K562 (cell line): ENCODE results near the gene PEX19. TPM values are rescaled to one million over a fixed set of nuclear protein-coding genes. Genes with fewer than 3 reads are reported as not detected.
A peak's percentile ranks its signal among the peaks of the same experiment; 100 is the strongest.

ENCODE experiments used
- ELF1 ChIP-seq: fragments of 200-800 bp; sonication (Bioruptor generic); IDR thresholded peaks from 2 replicates; pipeline ENCODE4 v1.6.1; 2016; ENCODE audit warnings: missing genetic modification characterization, missing compliant biosample characterization
- JUNB ChIP-seq: fragments of 450-650 bp; formaldehyde crosslinking; conservative IDR thresholded peaks from 2 replicates; pipeline ENCODE4 v1.4.0; 2020; ENCODE audit warnings: mild to moderate bottlenecking
- KDM1A ChIP-seq, 2 experiments: fragments of 450-650 bp; IDR thresholded peaks; 2 replicates each; pipeline ENCODE4 v1.6.1; 2016; ENCODE audit warnings: mild to moderate bottlenecking in 2 of 2
- MAFG ChIP-seq: fragments of 450-650 bp; conservative IDR thresholded peaks from 2 replicates; pipeline ENCODE4 v1.6.1; 2016; ENCODE audit warnings: missing genetic modification characterization, missing compliant biosample characterization
- RCOR1 ChIP-seq, 2 experiments: IDR thresholded peaks; 2 replicates each; pipeline ENCODE4 v1.6.1; 2012; ENCODE audit warnings: low read depth in 2 of 2, low read length in 2 of 2, borderline replicate concordance in 1 of 2, improper control_type of control experiment in 1 of 2
- RFX7 ChIP-seq: fragments of 250-450 bp; sonication (Bioruptor Pico); IDR thresholded peaks from 2 replicates; pipeline ENCODE4 v1.5.1; 2021; ENCODE audit warnings: mild to moderate bottlenecking
- SNRNP70 ChIP-seq: fragments of 200-400 bp; formaldehyde crosslinking; optimal IDR thresholded peaks from 2 replicates; pipeline ENCODE3; 2017; ENCODE audit warnings: low read depth, low read length
- TCF7 ChIP-seq: sonication (generic); IDR thresholded peaks from 2 replicates; pipeline ENCODE4 v1.6.1; 2016; ENCODE audit warnings: antibody characterized with exemption, borderline replicate concordance
- ZFX ChIP-seq: sonication (generic); formaldehyde crosslinking; IDR thresholded peaks from 2 replicates; pipeline ENCODE4 v1.8.0; 2022; ENCODE audit warnings: mild to moderate bottlenecking, missing genetic modification reagents, moderate library complexity
- ZNF444 ChIP-seq: fragments of 250-450 bp; sonication (Bioruptor Pico); IDR thresholded peaks from 2 replicates; pipeline ENCODE4 v1.4.0; 2020; ENCODE audit warnings: mild to moderate bottlenecking, moderate library complexity
- ZNF589 ChIP-seq: fragments of 200-800 bp; sonication (Bioruptor generic); IDR thresholded peaks from 2 replicates; pipeline ENCODE4 v1.6.1; 2016; ENCODE audit warnings: low read depth, missing genetic modification characterization, missing compliant biosample characterization
- polyA plus RNA-seq, 8 experiments: library from polyadenylated mRNA; depleted of rRNA in 4 of 8; stranded (reverse) in 5 of 8; unstranded in 3 of 8; fragments of >200 nt; fragmentation: Nextera tagmentation in 2 of 8; fragmentation: Illumina TruSeq in 1 of 8; extraction: Ambion mirVana in 2 of 8; extraction: Trizol in 1 of 8; gene quantifications; 2 replicates each; pipeline versions ENCODE4 v1.2.1 to v1.2.3, GENCODE V29; 2011 to 2014; ENCODE audit warnings: inconsistent platforms in 1 of 8, missing spikeins in 1 of 8
- total RNA-seq, 7 experiments: library from RNA; depleted of rRNA in 6 of 7; stranded (reverse); fragments of >200 nt in 6 of 7; fragmentation: Illumina TruSeq in 2 of 7; extraction: Trizol in 2 of 7; gene quantifications; 2 replicates each; pipeline versions ENCODE4 v1.2.1 to v1.2.3, GENCODE V29; 2011 to 2021; ENCODE audit warnings: low replicate concordance in 1 of 7
- TF ChIP-seq, protein P1 (sequence below), 3 experiments: fragments of 200-800 bp in 1 of 3; fragments of 250-450 bp in 1 of 3; fragments of 450-650 bp in 1 of 3; sonication (Bioruptor Pico) in 1 of 3; sonication (Bioruptor generic) in 1 of 3; formaldehyde crosslinking in 1 of 3; IDR thresholded peaks; 2 replicates each; pipeline versions ENCODE4 v1.6.1 to v1.8.0; 2016 to 2022; ENCODE audit warnings: mild to moderate bottlenecking in 2 of 3, missing genetic modification characterization in 2 of 3, missing compliant biosample characterization in 1 of 3, moderate library complexity in 1 of 3
- TF ChIP-seq, protein P2 (sequence below), 2 experiments: fragments of 450-650 bp in 1 of 2; sonication (generic) in 1 of 2; formaldehyde crosslinking in 1 of 2; IDR thresholded peaks in 1 of 2; conservative IDR thresholded peaks in 1 of 2; 2 replicates each; pipeline versions ENCODE4 v1.6.1 to v1.8.1; 2016 to 2023; ENCODE audit warnings: mild to moderate bottlenecking in 2 of 2, moderate library complexity in 2 of 2, inconsistent platforms in 1 of 2, missing genetic modification reagents in 1 of 2
- TF ChIP-seq, protein P3 (sequence below): fragments of 200-800 bp; sonication (Bioruptor generic); IDR thresholded peaks from 2 replicates; pipeline ENCODE4 v1.6.1; 2017; ENCODE audit warnings: missing genetic modification characterization, missing compliant biosample characterization
- TF ChIP-seq, protein P4 (sequence below): fragments of 450-650 bp; IDR thresholded peaks from 2 replicates; pipeline ENCODE4 v1.6.1; 2017; ENCODE audit warnings: antibody characterized with exemption, mild to moderate bottlenecking

PEX19 gene
- total and polyA plus RNA-seq, 9 of the 15 experiments (the other 6 are each of a cell fraction or from before 2014, with no cell fraction given), result 32.5 to 103 (median 59.8) TPM

DNA sequence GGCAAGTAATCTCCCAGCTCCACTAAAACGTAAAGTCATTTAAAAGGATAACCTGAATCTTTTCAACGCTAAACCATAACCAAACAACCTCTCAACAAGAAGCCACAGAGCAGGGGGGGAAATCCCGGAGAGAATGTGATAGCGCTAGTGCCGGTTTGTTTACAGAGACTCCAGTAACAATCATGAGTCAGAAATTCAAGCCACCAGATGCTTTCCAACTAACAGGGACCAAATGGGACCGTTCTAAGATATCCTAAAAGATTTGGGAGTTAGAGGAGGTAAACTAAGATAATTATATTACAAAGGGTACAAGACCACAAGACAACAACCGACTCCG is 23.4 kb downstream of the PEX19 start (continued):
- TF ChIP-seq, protein P1, sequence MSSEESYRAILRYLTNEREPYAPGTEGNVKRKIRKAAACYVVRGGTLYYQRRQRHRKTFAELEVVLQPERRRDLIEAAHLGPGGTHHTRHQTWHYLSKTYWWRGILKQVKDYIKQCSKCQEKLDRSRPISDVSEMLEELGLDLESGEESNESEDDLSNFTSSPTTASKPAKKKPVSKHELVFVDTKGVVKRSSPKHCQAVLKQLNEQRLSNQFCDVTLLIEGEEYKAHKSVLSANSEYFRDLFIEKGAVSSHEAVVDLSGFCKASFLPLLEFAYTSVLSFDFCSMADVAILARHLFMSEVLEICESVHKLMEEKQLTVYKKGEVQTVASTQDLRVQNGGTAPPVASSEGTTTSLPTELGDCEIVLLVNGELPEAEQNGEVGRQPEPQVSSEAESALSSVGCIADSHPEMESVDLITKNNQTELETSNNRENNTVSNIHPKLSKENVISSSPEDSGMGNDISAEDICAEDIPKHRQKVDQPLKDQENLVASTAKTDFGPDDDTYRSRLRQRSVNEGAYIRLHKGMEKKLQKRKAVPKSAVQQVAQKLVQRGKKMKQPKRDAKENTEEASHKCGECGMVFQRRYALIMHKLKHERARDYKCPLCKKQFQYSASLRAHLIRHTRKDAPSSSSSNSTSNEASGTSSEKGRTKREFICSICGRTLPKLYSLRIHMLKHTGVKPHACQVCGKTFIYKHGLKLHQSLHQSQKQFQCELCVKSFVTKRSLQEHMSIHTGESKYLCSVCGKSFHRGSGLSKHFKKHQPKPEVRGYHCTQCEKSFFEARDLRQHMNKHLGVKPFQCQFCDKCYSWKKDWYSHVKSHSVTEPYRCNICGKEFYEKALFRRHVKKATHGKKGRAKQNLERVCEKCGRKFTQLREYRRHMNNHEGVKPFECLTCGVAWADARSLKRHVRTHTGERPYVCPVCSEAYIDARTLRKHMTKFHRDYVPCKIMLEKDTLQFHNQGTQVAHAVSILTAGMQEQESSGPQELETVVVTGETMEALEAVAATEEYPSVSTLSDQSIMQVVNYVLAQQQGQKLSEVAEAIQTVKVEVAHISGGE (CRISPR knock-in tag; IDR thresholded peaks at IDR 0.05), result 0 out of 6 replicates have a peak, but pooled peaks of 1 of the 3 experiments have one; percentile 49
- 0 out of 2 replicates have a peak, but pooled peaks have one; percentile 18 for TF ChIP-seq ELF1 (tag)
- TF ChIP-seq SNRNP70, result no peak
- no peak for TF ChIP-seq TCF7
- TF ChIP-seq, protein P2, sequence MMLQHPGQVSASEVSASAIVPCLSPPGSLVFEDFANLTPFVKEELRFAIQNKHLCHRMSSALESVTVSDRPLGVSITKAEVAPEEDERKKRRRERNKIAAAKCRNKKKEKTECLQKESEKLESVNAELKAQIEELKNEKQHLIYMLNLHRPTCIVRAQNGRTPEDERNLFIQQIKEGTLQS (IDR thresholded peaks at IDR 0.05), result peak; percentile 71; the same call in 1 of the 2 replicates
- TF ChIP-seq, protein P2 (CRISPR knock-in tag; conservative IDR thresholded peaks at IDR 0.05), result 0 out of 2 replicates have a peak, but pooled peaks have one; percentile 24
- TF ChIP-seq RFX7 (CRISPR knock-in tag), result no peak
- TF ChIP-seq ZFX (CRISPR knock-in tag), result no peak
- TF ChIP-seq, protein P3, sequence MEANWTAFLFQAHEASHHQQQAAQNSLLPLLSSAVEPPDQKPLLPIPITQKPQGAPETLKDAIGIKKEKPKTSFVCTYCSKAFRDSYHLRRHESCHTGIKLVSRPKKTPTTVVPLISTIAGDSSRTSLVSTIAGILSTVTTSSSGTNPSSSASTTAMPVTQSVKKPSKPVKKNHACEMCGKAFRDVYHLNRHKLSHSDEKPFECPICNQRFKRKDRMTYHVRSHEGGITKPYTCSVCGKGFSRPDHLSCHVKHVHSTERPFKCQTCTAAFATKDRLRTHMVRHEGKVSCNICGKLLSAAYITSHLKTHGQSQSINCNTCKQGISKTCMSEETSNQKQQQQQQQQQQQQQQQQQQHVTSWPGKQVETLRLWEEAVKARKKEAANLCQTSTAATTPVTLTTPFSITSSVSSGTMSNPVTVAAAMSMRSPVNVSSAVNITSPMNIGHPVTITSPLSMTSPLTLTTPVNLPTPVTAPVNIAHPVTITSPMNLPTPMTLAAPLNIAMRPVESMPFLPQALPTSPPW (CRISPR knock-in tag), result no peak; the same call in 1 of the 2 replicates
- TF ChIP-seq RCOR1 (IDR thresholded peaks at IDR 0.05; ENCODE audit: borderline replicate concordance in 1 of 2, low read depth in 2 of 2, low read length in 2 of 2), result 0 out of 4 replicates have a peak, but pooled peaks of 1 of the 2 experiments have one; percentile 1
- TF ChIP-seq, protein P4, sequence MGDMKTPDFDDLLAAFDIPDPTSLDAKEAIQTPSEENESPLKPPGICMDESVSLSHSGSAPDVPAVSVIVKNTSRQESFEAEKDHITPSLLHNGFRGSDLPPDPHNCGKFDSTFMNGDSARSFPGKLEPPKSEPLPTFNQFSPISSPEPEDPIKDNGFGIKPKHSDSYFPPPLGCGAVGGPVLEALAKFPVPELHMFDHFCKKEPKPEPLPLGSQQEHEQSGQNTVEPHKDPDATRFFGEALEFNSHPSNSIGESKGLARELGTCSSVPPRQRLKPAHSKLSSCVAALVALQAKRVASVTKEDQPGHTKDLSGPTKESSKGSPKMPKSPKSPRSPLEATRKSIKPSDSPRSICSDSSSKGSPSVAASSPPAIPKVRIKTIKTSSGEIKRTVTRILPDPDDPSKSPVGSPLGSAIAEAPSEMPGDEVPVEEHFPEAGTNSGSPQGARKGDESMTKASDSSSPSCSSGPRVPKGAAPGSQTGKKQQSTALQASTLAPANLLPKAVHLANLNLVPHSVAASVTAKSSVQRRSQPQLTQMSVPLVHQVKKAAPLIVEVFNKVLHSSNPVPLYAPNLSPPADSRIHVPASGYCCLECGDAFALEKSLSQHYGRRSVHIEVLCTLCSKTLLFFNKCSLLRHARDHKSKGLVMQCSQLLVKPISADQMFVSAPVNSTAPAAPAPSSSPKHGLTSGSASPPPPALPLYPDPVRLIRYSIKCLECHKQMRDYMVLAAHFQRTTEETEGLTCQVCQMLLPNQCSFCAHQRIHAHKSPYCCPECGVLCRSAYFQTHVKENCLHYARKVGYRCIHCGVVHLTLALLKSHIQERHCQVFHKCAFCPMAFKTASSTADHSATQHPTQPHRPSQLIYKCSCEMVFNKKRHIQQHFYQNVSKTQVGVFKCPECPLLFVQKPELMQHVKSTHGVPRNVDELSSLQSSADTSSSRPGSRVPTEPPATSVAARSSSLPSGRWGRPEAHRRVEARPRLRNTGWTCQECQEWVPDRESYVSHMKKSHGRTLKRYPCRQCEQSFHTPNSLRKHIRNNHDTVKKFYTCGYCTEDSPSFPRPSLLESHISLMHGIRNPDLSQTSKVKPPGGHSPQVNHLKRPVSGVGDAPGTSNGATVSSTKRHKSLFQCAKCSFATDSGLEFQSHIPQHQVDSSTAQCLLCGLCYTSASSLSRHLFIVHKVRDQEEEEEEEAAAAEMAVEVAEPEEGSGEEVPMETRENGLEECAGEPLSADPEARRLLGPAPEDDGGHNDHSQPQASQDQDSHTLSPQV, result peak; percentile 55; the same call in 1 of the 2 replicates
- TF ChIP-seq KDM1A (IDR thresholded peaks at IDR 0.05), result peak; percentile 43 to 72; a peak in 3 of 4 replicates
- no peak for TF ChIP-seq ZNF444
- peak; percentile 80; the same call in 1 of the 2 replicates for TF ChIP-seq ZNF589 (CRISPR knock-in tag)
- TF ChIP-seq JUNB (CRISPR knock-in tag), result no peak
- no peak for TF ChIP-seq MAFG (tag)
